Ovary (tissue), 9 donors: ENCODE results near the gene MGAT4C. TPM values are rescaled to one million over a fixed set of nuclear protein-coding genes. Genes with fewer than 3 reads are reported as not detected.

Experiments
- DNase-seq, 5 donors: peaks; one replicate each; pipeline ENCODE4 v3.0.0-alpha.2; 2019 to 2020
- H3K27ac ChIP-seq, 2 donors: fragments of 200-600 bp; one replicate each; pipeline versions ENCODE4 v1.5.1 to v1.8.0; 2019 to 2022
- H3K27me3 ChIP-seq: fragments of 200-600 bp; one replicate; pipeline ENCODE4 v1.8.0; 2022
- H3K36me3 ChIP-seq: fragments of 200-600 bp; sonication (generic); one replicate; pipeline ENCODE4 v1.5.1; 2019
- H3K4me1 ChIP-seq: one replicate; pipeline ENCODE4 v1.8.1; 2013; ENCODE audit warnings: mild to moderate bottlenecking, moderate library complexity; ENCODE audit not compliant: insufficient read depth
- H3K4me3 ChIP-seq: fragments of 200-600 bp; sonication (generic); one replicate; pipeline ENCODE4 v1.5.1; 2017
- H3K9me3 ChIP-seq, 2 donors: fragments of 200-600 bp in 1 of 2; sonication (generic) in 1 of 2; one replicate each; pipeline versions ENCODE4 v1.5.1 to v1.8.1; 2013 to 2019; ENCODE audit warnings: mild to moderate bottlenecking in 1 of 2, moderate library complexity in 1 of 2
- CTCF ChIP-seq, 3 donors: fragments of 450-650 bp in 2 of 3; fragments of 200-600 bp in 1 of 3; IDR thresholded peaks; one replicate each; pipeline versions ENCODE4 v1.5.1 to v1.8.0; 2016 to 2022; ENCODE audit warnings: antibody characterized with exemption in 3 of 3, mild to moderate bottlenecking in 1 of 3
- EP300 ChIP-seq: sonication (generic); formaldehyde crosslinking; IDR thresholded peaks from one replicate; pipeline ENCODE4 v1.6.1; 2017; ENCODE audit warnings: antibody characterized with exemption
- POLR2A ChIP-seq: fragments of 450-650 bp; IDR thresholded peaks from one replicate; pipeline ENCODE4 v1.6.1; 2017; ENCODE audit warnings: antibody characterized with exemption, mild to moderate bottlenecking, moderate library complexity
- WGBS, 3 donors: extraction: QIAGEN DNeasy Blood & Tissue Kit in 1 of 3; methylation state at CpG; one replicate each; pipeline versions ENCODE4 v1.1.5 to v1.1.7; 2013 to 2017; 5-methylcytosine and 5-hydroxymethylcytosine counted together
- intact Hi-C, 4 donors: fragments of 100-400 bp; cut with DNase I; formaldehyde crosslinking; loops; one replicate each; pipeline versions ENCODE4 v1.11.0 to v1.15.1; 2022 to 2023
- polyA plus RNA-seq, 2 donors: library from polyadenylated mRNA; stranded (reverse); fragments of 200-250 nt in 1 of 2; fragments of 350-450 nt in 1 of 2; fragmentation: Illumina TruSeq in 1 of 2; extraction: RNeasy Lipid Tissue Mini Kit (QIAGEN cat#74804) in 1 of 2; gene quantifications; one replicate each; pipeline ENCODE4 v1.2.3, GENCODE V29; 2013 to 2014
- total RNA-seq, 7 donors: library from RNA; depleted of rRNA in 2 of 7; stranded (reverse); fragments of >200 nt in 2 of 7; fragmentation: NEBNext Ultra II Directional in 3 of 7; extraction: Animal tissue kit (Norgen Biotek cat#: 25700) in 3 of 7; gene quantifications; one replicate each; pipeline versions ENCODE4 v1.1.0 to v1.2.4, GENCODE V29; 2016 to 2023
- donor health status: DM: no; HTN: no; CAD: no; lungs with moderate emphysema.
- donor health status: DM: no; HTN: no; CAD: no.
- donor health status: Bipolar disorder and iron deficiency.
- donor health status: DM: yes; HTN: yes; CAD: no.
- donor health status: DM: no; HTN: no; CAD: no.
- donor health status: DM: yes; HTN: yes; CAD: no.

The MGAT4C gene
- total and polyA plus RNA-seq, 9 donors, result under 0.01 to 0.32 (median 0.05) TPM; not detected in 2

GRCh38 chr12:85979641-85980040, 276.6 kb downstream of the MGAT4C start:
- DNase-seq, result no peak
- Histone ChIP-seq H3K9me3 (no peaks in the 10 kb centered on the region), H3K27me3 (no peaks in the 10 kb centered on the region), H3K36me3 (no peaks in the 10 kb centered on the region), H3K27ac (no peak overlapping the region), H3K4me1 (no peaks in the 10 kb centered on the region), H3K4me3 (no peak overlapping the region)
- intact Hi-C loops, result no loop called here
- TF ChIP-seq CTCF (IDR thresholded peaks at IDR 0.05) (no peak), EP300 (no peak), POLR2A (no peak)
- 66 to 73% (median 66%) methylated on average over 4 of the region's 4 CpGs for WGBS, 3 donors

- WGBS, 3 donors, result 70 to 91% (median 83%) methylated on average over 1 of the region's 1 CpG
- H3K4me1 ChIP-seq, result no peaks in the 10 kb centered on the region
These were observed 280.5 kb downstream of the MGAT4C start for GRCh38 chr12:85975716-85976115.

GRCh38 chr12:85971800-85972199, 284.4 kb downstream of the MGAT4C start:
- intact Hi-C loops, result no loop called here
- H3K4me3 ChIP-seq, result no peak overlapping the region
- no peak overlapping the region for H3K27ac ChIP-seq
- DNase-seq, result no peak
- no peaks in the 10 kb centered on the region for H3K4me1 ChIP-seq
- no peaks in the 10 kb centered on the region for H3K27me3 ChIP-seq
- H3K36me3 ChIP-seq, result no peaks in the 10 kb centered on the region
- no peaks in the 10 kb centered on the region for H3K9me3 ChIP-seq
- TF ChIP-seq CTCF (IDR thresholded peaks at IDR 0.05), result no peak
- TF ChIP-seq POLR2A, result no peak

More at GRCh38 chr12:85975716-85976115, 280.5 kb downstream of the MGAT4C start:
- TF ChIP-seq POLR2A (no peak), EP300 (no peak), CTCF (IDR thresholded peaks at IDR 0.05) (no peak)
- no peaks in the 10 kb centered on the region for H3K27me3 ChIP-seq
- no peaks in the 10 kb centered on the region for H3K9me3 ChIP-seq
- no peak overlapping the region for H3K27ac ChIP-seq
- intact Hi-C loops, result no loop called here
- no peaks in the 10 kb centered on the region for H3K36me3 ChIP-seq
- H3K4me3 ChIP-seq, result no peak overlapping the region
- no peak for DNase-seq

DNA sequence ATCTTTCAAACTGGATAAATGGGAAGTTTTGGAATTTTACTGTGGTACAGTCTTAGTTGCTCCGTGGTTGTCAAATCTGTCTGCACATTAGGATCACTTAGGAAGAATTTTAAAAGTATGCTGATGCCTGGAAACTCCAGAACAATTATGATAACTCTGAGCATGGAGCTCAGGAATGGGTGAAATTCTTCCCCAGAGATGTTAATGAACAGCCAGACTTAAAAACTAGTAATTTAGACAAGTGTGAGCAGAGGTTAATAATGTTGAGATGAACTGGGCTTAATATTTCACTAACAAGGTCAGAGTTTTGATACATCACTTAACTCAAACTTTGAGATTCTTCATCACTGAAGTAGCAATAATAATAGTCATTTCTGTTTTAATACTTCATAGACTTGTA, 287.6 kb downstream of the MGAT4C start:
- Histone ChIP-seq H3K9me3 (no peaks in the 10 kb centered on the region), H3K27ac (no peak overlapping the region), H3K4me1 (no peaks in the 10 kb centered on the region), H3K27me3 (no peaks in the 10 kb centered on the region), H3K4me3 (no peak overlapping the region), H3K36me3 (no peaks in the 10 kb centered on the region)
- TF ChIP-seq CTCF (IDR thresholded peaks at IDR 0.05), result no peak
- TF ChIP-seq EP300, result no peak
- no peak for TF ChIP-seq POLR2A
- 44 to 47% (median 46%) methylated on average over 1 of the region's 1 CpG for WGBS, 3 donors
- DNase-seq, result no peak
- intact Hi-C loops, result no loop called here

- H3K9me3 ChIP-seq, result no peaks in the 10 kb centered on the region
- no peak overlapping the region for H3K27ac ChIP-seq
- DNase-seq, result no peak
- H3K27me3 ChIP-seq, result no peaks in the 10 kb centered on the region
- no peak overlapping the region for H3K4me3 ChIP-seq
- no peaks in the 10 kb centered on the region for H3K36me3 ChIP-seq
- intact Hi-C loops, result loop anchor here in 1 of 4 donors (5.0 kb wide), 1 partner anchor 256 kb away; no protein-coding TSS in a partner anchor
- H3K4me1 ChIP-seq, result no peaks in the 10 kb centered on the region
- TF ChIP-seq EP300, result no peak
- TF ChIP-seq POLR2A, result no peak
- no peak for TF ChIP-seq CTCF (IDR thresholded peaks at IDR 0.05)
These were observed 292.9 kb downstream of the MGAT4C start for GRCh38 chr12:85963326-85963725.
